GM19372 (cell line): ENCODE results near the gene NAB2.
A peak's percentile ranks its signal among the peaks of the same experiment; 100 is the strongest.

ENCODE experiments used
- ATAC-seq: cut with Tn5 transposase; IDR thresholded peaks from one replicate; pipeline ENCODE4 v1.9.1; 2021; ENCODE audit warnings: mild to moderate bottlenecking, low read depth, moderate library complexity; ENCODE audit not compliant: unreplicated experiment

The NAB2 gene

GRCh38 chr12:57093415-57094207 is 4.7 kb downstream of the NAB2 start:
- ATAC-seq, result peak; percentile 37

GRCh38 chr12:57094208-57095160 is 5.6 kb downstream of the NAB2 start:
- ATAC-seq, result no peak

GRCh38 chr12:57095440-57095839 is 6.5 kb downstream of the NAB2 start:
- ATAC-seq, result no peak

GRCh38 chr12:57096099-57096572 is 7.2 kb downstream of the NAB2 start:
- no peak for ATAC-seq

- ATAC-seq, result no peak
These were observed 8.0 kb downstream of the NAB2 start for GRCh38 chr12:57096748-57097553.

- ATAC-seq, result no peak
These were observed 8.6 kb downstream of the NAB2 start for GRCh38 chr12:57097554-57097835.

GRCh38 chr12:57098546-57098945 is 9.6 kb downstream of the NAB2 start:
- no peak for ATAC-seq

GRCh38 chr12:57099047-57099714 is 10.3 kb downstream of the NAB2 start:
- ATAC-seq, result no peak

GRCh38 chr12:57099766-57100165 is 10.9 kb downstream of the NAB2 start:
- no peak for ATAC-seq

- no peak for ATAC-seq
These were observed 13.2 kb downstream of the NAB2 start for GRCh38 chr12:57101892-57102695.

GRCh38 chr12:57103856-57104255 is 14.9 kb downstream of the NAB2 start:
- ATAC-seq, result no peak

GRCh38 chr12:57104292-57104910 is 15.5 kb downstream of the NAB2 start:
- no peak for ATAC-seq

GRCh38 chr12:57105011-57105753 is 16.3 kb downstream of the NAB2 start:
- ATAC-seq, result no peak

- ATAC-seq, result no peak
These were observed 17.3 kb downstream of the NAB2 start for GRCh38 chr12:57106021-57106708.

GRCh38 chr12:57107456-57108155 is 18.7 kb downstream of the NAB2 start:
- ATAC-seq, result no peak

GRCh38 chr12:57109207-57110103 is 20.5 kb downstream of the NAB2 start:
- ATAC-seq, result no peak
